ENCODE measurements around the gene PEDS1. TPM values are rescaled to one million over a fixed set of nuclear protein-coding genes. Genes with fewer than 3 reads are reported as not detected.
A peak's percentile ranks its signal among the peaks of the same experiment; 100 is the strongest.
"Not testable (repeated sequence)": the region's sequence is repeated elsewhere in the genome, so short reads cannot be mapped to it uniquely, and the experiment has no call there.

The PEDS1 gene
- total RNA-seq, 1 donor from 2014 or later = 15.2 TPM

DNA sequence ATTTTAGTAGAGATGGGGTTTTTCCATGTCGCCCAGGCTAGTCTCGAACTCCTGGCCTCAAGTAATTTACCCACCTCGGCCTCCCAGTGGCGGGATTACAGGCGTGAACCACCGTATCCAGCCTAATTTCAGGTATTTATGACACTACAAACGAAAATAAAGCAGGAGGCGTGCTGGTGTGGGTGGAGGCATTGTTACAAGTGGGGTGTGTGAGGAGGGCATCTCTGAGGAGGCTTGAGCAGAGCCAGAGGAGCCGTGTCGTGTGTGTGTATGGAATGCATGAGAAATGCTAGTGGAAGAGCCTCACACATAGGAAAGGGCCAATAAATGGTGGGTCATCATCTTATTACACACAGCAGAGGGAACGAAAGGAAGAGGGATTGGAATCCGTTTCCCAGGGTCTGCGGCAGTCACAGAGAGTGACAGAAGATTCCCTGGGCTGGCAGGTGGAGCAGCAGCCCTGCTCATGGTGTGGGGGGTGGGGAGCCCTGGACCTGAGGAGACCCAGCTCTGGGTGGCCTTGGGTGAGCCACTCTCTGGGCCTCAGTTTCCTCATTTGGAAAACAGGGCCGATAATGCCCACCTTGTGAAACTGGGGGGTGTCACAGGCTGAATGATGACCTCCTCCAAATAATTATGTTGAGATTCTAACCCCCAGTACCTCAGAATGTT lies 17.2 kb upstream of the PEDS1 start:
- no peak for DNase-seq (ENCODE audit: low spot score)
- intact Hi-C loops (cut with DNase I) = loop anchor here (5.0 kb wide), 1 partner anchor 188 kb away; the partner anchor contains the start of gene SNAI1

DNA sequence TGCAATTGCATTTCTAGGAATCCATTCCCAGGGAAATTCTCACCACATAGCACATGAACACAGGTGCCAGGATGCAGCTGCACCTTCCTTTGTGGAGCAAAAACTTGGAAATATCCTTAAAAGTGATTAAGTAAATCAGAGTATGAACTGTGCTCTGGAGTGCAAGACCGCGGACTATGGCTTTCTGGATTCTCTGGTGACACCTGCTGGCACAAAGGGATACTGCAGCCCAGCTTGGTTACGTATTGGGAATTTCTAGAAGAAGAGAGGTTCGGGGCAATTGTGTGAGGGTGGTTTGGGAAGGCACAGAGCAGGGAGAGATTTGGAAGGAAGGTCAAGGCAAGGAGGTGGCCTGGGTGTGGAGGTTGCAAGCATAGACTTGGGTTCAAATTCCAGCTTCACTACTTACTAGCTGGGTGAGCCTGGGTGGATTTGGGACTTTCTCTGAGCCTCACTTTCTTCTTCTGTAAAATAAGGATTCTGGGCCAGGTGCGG lies 15.9 kb upstream of the PEDS1 start:
- intact Hi-C loops (cut with DNase I) = loop anchor here (1.0 kb wide), 1 partner anchor 48 kb away; no protein-coding TSS in a partner anchor
- peak; percentile 88 for DNase-seq (ENCODE audit: low spot score)

DNA sequence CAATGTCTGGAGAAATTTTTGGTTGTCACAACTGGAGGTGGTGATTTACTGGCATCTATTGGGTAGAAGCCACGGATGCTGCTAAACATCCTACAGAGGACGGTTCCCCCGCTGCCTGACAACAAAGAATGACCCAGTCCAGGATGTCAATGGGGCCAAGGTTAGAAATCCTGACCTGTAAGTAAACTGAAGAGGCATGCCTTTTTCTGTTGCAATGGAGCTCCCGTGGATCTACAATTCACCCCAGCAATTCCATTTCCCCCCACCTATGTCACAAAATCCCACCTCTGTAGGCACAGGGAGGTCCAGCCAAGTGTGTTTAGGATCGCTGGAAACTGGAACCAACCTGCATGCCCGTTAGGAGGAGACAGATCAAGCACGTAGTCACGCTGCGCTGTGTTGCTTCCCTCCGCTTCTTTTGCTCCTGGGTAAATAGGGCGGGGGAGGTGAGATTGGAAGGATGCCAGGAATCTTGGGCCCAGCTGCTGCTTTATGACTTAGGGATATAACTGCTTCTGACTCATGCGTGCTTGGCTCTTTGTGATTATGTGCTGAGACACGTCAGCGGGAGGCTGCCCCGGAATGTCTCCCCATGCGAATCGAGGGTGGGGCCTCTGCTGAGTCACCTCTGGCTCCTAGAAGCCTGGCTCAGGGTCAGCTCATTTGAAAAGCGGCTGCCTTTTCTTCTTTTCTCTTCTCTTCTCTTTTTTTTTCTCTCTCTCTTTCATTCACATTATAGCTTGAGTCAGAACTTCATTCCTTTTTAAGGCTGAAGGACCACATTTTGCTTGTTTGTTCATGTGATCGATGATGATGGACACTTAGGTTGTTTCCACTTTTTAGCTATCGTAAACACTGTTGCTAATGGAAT lies 12.4 kb upstream of the PEDS1 start:
- intact Hi-C loops (cut with DNase I) = no loop called here
- DNase-seq (ENCODE audit: low spot score) = peak; percentile 98

DNA sequence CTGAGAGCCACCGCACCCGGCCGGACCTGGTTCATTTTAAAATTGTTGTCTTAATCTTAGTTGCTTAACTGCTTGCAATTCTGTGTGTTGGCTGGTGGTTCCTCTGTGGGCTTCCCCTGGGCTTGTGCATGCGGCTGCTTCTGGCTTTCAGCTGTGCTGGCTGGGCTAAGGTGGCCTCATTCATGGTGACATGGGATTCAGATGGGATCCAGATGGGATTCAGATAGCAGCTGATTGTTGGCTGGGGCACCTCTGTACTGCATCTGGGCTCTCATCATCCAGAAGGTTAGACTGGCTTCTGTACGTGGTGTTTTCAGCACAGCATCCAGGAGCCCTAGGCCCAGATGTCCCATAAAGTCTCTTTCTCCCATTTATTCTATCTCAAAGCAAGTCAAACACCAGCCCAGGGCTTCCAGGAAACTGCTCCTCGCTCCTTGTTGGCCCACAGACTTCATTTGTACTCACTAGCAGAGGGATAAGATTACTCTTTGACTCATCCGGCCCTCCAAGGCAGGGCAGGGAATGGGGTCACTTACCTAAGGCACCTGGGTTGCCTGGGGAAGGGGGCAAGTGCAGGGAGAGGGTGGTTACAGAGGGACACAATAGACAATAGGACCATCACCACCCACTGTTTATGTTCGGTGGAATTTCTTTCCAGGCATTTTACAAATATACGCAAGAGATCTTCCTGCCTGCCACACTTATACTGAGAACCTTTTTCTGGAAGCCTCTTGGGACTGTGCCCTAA lies 10.2 kb upstream of the PEDS1 start:
- no peak for DNase-seq (ENCODE audit: low spot score)
- intact Hi-C loops (cut with DNase I) = no loop called here

- intact Hi-C loops (cut with DNase I); DNase-seq (ENCODE audit: low spot score): not testable (repeated sequence)
Measured at GRCh38 chr20:50161494-50161893, 8.0 kb upstream of the PEDS1 start.

DNA sequence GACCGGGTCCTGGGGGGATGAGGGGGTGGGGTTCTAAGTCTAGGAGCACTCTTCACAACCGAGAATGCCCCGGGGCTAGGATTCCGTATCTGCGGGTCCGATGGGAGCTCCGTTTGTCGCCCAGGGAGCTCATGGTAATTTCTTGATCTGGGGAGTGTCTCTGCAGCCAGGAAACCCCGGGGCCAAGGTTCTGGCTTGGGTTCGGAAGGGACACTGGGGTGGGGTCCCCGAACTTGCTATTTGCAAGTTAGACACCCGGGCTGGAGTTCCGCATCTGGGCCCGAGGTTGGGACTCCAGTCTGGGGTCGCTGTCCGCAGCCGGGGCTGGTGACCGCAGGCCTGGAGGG lies 397 bp downstream of the PEDS1 start:
- intact Hi-C loops (cut with DNase I) = loop anchor here (2.0 kb wide), 2 partner anchors 20 to 32 kb away; no protein-coding TSS in a partner anchor

DNA sequence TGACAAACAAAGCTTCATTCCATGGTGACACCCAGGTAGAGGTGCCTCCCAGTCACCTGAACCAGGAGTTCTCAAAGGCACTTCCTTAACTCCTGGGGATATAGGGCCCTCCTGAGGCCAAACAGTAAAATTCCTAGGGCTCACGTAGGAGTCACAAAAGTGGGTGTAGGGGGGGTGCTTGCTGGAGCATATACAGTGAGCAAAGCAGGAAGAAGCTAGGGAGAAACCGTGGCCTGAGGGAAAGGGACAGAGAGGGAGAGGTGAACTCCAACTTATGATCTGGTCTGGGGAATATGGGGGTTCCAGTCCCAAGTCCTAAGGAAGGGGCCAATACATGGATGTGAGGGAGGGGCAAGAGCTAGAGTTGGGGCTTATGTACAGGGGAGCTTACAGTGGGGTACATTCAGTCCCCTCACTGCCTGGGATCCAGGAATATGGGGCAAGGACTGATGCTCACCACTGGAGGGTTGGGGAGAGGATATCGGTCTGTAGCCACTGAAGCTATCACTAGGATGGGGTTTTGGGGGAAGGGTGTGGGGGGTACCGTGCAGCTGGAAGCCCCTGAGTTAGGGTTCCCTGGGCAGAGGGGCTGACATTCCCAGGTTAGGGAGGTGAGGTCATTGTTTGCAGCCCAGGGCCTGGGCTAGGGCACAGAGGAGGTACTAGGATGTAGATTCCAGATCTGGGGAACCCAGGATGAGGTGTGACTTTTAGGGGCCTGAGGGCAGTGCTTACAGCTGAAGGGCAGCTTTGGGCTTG lies 950 bp downstream of the PEDS1 start:
- no peak for DNase-seq (ENCODE audit: low spot score)
- intact Hi-C loops (cut with DNase I) = loop anchor here (2.0 kb wide), 2 partner anchors 20 to 32 kb away; no protein-coding TSS in a partner anchor

More for the DNA sequence above, 397 bp downstream of the PEDS1 start:
- no peak for DNase-seq (ENCODE audit: low spot score)

DNA sequence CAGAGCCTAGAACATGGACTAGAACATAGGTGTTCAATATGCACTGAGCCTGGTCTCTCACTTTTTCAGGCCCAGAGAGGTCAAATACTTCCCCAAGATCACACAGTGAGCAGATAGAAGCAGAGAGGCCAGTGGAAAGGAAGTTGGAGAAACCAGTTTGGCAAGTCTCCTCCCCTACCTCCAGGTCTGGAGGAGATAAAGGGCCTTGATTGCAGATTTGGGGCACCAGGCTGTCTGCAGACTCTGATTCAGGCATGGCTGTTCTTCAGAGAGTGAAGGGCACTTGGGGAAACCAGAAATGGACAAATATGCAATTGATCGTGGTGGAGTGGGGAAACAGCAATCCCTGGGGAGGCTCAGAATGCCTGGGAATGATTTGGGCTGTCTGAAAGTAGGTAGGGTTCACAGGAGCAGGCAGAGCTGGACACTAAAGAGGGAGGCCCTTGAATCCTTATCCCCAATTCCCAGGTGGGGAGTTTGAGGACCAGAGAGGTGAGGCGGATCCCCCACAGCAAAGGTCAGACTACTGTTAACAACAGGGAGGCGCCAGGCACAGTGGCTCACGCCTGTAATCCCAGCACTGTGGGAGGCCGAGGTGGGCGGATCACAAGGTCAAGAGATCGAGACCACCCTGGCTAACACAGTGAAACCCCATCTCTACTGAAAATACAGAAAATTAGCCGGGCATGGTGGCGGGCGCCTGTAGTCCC lies 2.3 kb downstream of the PEDS1 start:
- intact Hi-C loops (cut with DNase I) = no loop called here
- DNase-seq (ENCODE audit: low spot score) = no peak

- no peak for DNase-seq (ENCODE audit: low spot score)
- intact Hi-C loops (cut with DNase I) = no loop called here
Measured at GRCh38 chr20:50149481-50150254, 3.9 kb downstream of the PEDS1 start.

DNA sequence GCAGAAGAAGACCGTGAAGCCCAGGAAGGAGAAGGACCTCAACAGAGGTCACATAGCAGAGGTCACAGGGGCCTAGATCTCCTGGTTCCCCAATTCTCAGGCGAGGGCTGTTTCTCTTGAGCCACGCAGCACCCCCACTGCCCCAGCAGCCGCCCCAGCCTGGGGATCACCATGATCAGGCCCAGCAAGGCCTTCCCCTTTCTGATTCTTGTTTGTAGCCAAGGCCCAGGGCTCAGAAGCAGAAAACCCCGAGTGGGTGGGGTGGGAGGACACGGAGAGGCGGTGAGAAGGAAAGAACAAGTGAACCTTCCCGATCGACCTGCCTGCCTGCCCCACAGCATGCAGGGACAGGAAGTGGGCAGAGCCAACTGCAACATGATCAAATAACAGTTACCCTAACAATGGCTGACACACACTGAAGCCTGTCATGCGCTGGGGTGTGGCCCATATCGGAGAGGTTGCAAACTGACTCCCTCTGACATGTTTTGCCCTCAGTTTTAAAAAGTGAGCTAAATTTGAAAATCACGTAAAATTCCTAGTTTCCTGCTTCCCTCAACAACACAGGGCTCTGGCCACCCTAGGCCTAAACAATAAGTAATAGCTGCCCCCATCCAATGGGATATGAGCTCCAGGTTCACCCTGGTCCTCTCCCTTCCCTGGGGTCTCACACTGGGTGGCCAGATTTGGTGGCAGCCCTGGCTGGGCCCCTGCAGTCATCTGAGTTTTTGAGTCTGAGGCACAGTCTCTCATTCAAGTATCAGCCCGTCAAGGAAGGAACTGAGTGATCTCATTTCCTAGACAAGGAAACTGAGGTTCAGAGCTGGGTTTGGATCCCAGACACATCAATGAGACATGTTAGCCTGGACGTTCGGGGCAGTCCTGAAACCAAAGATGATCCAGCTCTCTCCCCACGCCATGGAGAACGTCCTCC lies 6.5 kb downstream of the PEDS1 start:
- intact Hi-C loops (cut with DNase I) = no loop called here
- no peak for DNase-seq (ENCODE audit: low spot score)

- no peak for DNase-seq (ENCODE audit: low spot score)
- intact Hi-C loops (cut with DNase I) = no loop called here
Measured at GRCh38 chr20:50146214-50146613, 7.3 kb downstream of the PEDS1 start.

DNA sequence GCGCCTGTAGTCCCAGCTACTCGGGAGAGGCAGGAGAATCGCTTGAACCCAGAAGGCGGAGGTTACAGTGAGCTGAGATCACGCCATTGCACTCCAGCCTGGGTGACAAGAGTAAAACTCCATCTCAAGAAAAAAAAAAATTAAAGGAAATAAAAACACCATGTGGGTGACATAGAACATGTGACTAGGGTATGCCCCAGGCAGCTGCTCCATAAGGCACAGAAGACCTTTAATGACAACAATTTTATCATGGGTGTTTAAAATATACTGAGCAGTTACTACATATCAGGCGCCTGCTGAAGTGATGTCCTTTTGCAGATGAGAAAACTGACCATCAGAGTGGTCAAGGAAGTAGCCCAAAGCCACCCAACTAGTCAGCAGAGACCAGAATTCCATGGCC lies 8.0 kb downstream of the PEDS1 start:
- no peak for DNase-seq (ENCODE audit: low spot score)
- intact Hi-C loops (cut with DNase I) = no loop called here

DNA sequence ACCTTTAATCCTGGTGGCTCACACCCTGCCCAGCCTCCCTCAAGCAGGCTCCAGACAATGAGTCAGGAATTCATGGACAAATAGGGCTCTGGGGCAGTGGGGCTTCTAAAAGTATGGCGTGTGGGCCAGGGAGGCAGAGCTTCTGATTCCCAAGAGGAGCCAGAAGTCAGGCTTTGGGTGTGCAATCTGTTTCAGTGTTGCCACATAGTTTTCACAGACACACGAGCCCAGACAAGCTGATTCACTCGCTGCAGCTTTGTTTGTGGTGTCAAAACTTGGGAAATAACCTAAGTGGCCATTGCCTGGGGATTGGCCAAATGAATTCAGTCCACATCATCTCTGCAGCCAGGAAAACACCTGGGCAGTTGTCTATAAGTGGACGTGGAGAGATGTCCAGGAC lies 9.2 kb downstream of the PEDS1 start:
- intact Hi-C loops (cut with DNase I) = no loop called here
- DNase-seq (ENCODE audit: low spot score) = no peak

GRCh38 chr20:50142812-50143211 lies 10.7 kb downstream of the PEDS1 start:
- intact Hi-C loops (cut with DNase I) = no loop called here

DNA sequence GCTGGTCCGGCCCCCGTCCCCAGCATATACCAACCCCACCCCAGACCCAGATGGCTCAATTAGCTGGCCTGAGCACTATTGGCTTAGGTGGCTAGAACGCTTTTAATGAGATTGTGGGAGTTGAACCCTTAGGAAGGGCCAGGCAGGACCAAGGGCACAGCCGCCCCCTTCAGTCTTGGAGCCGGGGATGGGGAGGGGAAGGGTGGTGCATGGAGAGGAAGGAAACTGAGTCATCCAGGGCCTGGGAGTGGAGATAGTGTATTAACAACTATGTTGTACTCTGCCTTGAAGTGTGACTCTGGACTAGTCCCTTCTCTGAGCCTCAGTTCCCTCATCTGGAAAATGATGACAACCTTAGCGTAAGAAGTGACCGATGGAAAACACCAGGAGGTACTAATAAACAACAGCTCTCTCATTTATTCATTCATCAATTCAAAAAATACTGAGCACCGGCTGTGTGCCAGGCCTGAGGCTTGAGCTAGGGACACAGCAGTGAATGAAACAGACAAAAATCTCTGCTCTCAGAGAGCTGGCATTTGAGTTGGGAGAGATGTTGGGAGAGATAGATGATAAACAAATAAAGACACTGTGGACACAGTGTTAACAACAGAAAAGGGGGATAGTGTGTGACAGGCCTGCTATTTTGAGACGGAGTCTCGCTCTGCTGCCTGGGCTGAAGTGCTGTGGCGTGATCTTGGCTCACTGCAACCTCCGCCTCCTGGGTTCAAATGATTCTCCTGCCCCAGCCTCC lies 11.5 kb downstream of the PEDS1 start:
- DNase-seq (ENCODE audit: low spot score) = no peak
- intact Hi-C loops (cut with DNase I) = no loop called here

More at GRCh38 chr20:50142812-50143211, 10.7 kb downstream of the PEDS1 start:
- DNase-seq (ENCODE audit: low spot score) = no peak

- intact Hi-C loops (cut with DNase I) = no loop called here
Measured at GRCh38 chr20:50141018-50141675, 12.4 kb downstream of the PEDS1 start.

More at GRCh38 chr20:50141018-50141675, 12.4 kb downstream of the PEDS1 start:
- DNase-seq (ENCODE audit: low spot score) = no peak
